ENCODE results near the gene TRIO.
"Not testable (repeated sequence)": the region's sequence is repeated elsewhere in the genome, so short reads cannot be mapped to it uniquely, and the experiment has no call there.

TRIO gene

DNA sequence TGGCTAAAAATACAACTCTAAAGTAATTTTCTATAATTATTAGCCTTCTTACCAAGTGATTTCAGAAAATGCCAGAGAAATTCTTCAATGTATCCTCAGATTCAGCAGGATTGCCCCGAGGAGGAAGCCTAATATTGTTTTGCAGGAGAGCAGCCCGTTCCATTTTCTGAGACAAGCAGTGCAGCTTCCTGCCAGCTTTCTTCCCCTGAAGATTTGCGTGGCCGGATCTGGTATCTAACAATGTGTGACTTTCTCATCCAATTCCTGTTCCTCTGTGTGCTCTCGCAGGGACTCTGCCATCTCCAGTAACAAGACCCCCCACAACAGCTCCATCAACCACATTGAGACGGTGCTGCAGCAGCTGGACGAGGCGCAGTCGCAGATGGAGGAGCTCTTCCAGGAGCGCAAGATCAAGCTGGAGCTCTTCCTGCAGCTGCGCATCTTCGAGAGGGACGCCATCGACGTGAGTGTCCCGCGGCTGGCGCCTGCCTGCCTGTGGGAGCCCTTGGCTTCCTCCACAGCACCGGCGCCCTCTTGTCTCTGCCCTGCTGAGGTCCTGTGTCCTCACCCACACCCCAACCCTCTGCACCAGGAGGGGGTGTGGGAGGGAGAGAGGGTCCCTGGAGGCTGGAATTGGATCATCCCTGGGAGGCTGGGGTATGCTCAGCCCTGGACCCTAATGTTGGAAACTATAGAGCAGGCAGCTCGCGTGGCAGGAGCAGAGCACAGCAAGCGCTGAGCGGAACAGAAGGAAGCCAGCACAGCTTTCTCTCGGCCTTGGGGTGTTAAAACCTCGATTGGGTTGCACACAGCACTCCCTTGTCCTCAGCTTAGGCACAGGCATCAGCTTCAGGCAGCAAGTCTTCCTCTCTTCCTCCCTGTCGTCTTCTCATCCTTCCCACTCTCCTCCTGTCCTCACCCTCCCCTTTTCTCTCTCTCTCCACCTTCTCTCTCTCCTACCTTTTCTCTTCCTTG, 216.2 kb downstream of the TRIO start:
- DNase-seq (ENCODE audit: low read depth) = no peak

DNA sequence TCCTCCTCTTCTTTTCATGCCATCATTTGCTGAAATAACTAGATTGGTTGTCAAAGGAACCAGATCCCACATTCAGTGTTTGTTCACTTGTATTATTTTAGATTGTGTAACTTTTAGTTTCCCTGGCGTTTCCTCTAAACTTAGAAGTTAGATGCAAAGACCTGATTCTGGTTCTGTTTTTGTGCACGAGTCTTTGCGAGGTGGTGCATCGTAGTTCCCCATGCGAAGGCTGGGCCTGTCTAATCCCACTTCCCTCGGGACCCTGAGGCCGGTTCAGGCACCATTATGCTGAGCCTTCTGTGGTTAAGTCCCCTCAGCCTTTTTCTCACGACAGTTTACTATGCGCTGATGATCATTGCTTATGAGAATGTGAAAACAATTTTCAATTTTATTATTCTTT, 219.3 kb downstream of the TRIO start:
- no peak for DNase-seq (ENCODE audit: low read depth)

DNA sequence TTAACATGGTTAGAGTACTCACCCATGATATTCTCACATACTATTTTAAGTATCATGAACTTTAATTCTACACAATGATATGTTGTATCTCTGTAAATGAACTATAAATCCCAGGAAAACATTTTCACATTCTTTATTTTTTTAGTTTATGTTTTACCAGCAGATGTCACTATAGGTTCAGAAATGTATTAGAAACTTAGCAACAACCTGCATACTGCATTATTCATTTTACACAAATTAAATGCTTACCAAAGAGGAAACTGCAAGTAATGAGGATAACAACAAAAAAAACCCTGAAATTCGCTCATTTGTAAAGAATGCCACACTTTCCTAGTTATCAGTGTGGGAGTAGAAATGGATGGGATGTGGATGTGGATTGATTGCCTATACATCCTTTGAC, 221.0 kb downstream of the TRIO start:
- no peak for DNase-seq (ENCODE audit: low read depth)

DNA sequence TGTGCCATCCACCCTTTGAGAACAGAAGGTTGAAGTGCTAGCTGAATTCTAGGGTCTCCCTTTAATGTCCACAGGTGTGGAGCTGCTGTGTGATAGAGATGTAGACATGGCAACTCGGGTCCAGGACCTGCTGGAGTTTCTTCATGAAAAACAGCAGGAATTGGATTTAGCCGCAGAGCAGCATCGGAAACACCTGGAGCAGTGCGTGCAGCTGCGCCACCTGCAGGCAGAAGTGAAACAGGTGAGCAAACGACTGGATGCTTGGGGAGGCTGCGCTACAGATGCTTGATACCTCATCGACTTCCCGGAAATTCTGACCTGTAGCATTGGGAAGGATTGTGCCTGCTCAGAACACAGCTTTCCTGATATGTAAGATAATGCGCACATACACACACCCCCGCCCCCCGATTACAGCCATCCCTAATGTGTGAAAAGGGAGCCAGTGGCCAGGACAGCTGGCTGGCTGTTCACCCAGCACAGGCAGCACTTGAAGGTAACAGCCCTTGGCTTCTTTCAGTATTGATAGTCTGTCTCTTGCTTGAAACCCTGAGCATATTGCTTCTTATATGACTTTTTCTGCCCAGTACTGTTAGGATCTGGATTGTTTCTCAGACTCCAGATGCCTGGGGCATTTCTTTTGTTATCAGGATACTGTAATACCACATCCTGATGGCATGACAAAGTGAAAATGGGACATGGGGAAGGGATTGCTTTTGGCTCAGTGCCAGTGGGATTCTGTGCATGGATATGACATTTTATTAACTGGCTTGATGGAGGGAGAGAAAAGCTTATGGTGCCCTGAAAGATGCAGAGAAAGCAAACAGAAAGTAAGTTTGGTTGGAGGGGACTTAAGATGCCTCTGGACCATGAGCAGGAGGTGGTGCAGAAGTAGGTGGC, 221.7 kb downstream of the TRIO start:
- no peak for DNase-seq (ENCODE audit: low read depth)

DNA sequence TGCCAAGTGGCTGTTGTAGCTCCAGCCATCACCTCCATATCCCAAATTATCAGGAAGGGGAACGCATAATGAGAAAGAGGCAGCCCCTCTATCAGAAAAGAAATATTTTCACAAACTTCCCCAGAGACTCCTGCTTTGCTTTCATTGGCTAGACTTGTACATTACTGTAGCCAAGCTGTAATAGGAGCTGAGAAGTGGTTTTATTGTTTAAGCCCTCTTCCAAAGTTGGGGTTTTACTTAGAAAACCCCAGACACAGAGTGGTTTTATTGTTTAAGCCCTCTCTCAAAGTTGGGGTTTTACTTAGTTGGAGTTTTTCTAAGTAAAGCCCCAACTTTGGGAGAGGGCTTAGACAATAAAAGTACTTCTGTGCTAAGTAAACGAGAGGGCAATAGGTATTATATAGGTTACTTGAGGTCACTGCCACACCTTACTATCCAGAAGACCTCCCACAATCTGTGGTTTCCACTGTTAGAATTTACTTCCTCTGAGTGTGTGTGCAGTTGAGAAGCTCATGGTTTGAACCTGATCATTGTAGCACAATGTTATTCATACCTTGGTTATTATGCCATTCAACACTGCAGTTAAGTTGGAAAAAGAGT, 222.8 kb downstream of the TRIO start:
- no peak for DNase-seq (ENCODE audit: low read depth)

DNA sequence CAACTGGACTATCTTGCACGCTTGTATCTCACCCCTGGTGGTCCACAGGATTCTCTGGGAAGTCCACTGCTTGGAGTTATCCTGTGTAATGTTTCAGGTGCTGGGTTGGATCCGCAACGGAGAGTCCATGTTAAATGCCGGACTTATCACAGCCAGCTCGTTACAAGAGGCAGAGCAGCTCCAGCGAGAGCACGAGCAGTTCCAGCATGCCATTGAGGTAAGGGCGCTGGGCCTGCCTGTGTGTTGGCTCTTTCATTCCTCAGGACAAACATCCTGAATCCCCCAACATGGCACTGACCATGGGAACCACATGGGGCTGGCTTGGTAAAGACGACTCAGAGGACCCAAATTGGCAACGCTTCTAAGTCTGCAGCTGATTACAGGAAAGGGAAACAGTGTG, 223.6 kb downstream of the TRIO start:
- DNase-seq (ENCODE audit: low read depth) = no peak

DNA sequence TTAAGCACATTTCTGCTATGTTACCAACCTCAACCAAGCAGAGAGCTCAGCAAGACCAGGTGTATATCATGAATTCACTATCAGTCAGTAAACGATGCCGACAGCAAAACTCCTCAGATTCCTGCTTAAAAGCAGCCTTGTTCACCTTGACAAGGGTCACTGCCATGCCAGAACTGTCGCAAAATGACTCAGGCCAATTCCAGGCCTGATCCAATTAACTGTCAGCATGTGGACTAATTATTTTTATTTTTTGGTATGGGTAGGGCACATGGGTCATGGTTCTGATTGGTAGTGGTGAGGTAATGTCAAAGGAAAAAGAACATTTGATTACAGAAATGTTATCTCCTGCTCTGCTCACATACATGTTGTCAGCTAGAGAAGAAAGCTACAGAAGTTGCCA, 224.2 kb downstream of the TRIO start:
- DNase-seq (ENCODE audit: low read depth) = no peak

DNA sequence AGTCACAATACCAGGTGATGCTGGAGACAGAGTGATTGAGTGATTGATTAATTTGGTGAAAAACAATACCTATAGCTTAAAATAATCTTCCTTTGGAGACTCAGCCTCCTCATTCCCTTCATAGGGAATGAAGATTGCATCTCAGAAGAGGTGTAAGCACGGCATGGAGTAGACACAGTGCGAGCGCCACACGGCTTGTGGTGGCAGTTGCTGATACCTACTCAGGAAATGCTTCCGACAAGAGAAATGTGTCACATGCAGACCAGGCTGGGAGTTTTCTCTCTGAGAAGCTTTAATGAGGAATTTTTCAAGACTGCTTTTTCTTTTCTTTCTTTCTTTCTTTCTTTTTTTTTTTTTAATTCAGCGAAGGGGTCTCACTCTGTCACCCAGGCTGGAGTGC, 226.6 kb downstream of the TRIO start:
- DNase-seq (ENCODE audit: low read depth) = no peak

DNA sequence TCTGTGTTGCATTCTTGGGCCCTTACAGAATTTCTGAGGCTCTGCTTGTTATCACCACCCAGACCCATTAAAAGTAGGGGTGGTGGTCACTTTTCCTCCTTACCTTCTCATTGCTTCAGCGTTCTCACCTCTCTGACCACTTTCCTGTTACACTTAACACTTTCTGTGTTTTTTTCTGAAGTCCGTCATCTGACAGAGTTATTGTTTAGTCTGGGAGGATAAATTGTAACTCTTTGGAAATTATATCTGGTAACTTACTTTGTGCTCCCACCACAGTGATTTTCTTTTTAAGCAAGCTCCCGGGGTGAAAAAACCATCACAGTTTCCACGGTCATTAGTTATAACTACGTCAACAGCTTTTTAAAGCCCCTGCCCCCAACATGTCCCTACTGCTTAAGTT, 227.2 kb downstream of the TRIO start:
- no peak for DNase-seq (ENCODE audit: low read depth)

DNA sequence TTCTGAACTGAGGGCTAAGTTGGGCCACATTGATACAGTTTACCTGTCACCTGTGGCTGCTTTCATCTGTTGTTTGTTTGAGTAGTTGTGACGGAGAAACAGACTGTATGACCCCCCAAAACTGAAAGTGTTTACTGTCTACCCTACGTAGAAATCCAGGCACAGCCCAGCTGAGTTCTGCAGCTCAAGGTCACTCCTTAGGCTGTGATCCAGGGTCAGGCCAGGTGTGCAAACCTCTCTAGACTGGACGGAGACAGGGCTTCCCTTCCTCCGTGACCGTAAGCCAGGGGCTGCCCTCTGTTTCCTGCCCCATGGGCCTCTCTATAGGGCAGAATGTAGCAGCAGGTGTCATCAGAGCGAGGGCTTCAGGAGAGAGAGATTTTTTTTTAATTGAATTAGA, 230.5 kb downstream of the TRIO start:
- DNase-seq (ENCODE audit: low read depth) = no peak

DNA sequence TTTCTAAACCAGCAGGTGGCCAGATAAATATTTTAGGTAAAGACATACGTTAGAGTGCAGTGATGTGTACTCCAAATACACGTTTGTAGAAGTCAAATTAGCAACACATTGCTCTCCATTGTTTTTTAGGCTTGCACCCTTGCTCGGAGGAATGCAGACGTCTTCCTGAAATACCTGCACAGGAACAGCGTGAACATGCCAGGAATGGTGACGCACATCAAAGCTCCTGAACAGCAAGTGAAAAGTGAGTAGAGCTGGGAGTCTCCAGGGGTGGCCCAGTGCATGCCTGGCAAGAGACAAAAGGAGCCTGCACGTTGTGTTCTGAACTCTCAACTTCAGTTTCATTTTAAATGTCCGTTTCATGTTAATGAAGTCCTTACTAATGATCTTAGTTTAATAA, 231.0 kb downstream of the TRIO start:
- DNase-seq (ENCODE audit: low read depth) = no peak

DNA sequence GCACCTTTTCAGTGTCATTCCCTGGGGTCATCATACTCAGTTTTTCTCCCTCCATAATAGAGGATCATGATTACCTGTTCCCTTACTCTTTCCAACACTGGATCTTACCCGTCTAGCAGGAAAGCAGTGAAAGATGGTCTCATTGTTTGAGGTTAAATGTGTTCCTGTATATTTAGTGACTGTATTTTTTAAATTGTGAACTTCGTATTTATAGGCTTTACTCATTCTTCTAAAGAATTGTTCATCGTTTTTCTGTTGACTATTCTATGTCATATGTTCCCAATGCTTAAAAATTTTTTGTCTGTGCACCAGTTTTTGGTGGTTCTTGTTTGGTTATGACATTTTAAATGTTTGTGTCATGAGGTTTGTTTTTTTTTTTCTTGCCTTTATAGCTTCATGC, 233.6 kb downstream of the TRIO start:
- no peak for DNase-seq (ENCODE audit: low read depth)

DNA sequence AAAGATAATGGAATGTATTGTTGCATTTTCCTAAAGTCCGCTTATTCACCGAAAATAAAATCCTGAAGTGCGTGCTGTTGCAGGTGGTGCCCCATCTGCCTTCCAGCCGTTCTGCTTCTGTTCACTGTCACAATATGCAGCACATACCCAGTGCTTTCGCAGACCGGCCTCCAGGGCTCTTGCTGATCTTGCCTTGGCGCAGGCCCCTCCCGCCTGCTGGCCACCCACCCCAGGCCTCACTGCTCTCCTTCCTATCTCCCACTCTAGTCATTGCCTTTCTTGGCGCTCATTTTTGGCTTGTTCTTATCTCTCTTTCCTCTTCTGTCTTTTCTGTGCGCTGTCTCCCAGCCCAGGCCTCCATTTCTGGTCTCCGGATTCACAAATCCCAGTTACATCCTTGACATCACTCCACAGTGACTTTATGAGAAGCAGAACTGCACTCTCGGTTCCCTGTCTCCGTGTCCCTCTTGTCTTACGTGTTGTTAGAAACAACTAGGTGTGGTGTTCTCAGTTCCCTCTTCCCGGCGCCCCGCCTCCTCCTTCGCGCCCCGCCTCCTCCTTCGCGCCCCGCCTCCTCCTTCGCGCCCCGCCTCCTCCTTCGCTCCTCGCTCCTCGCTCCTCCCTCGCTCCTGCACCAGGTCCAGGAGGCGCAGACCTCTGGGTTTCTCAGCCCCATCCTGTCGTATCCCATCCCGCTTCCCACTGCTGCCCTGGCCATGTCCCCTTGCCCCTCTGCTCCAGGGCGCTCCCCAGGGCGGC, 236.8 kb downstream of the TRIO start:
- no peak for DNase-seq (ENCODE audit: low read depth)

DNA sequence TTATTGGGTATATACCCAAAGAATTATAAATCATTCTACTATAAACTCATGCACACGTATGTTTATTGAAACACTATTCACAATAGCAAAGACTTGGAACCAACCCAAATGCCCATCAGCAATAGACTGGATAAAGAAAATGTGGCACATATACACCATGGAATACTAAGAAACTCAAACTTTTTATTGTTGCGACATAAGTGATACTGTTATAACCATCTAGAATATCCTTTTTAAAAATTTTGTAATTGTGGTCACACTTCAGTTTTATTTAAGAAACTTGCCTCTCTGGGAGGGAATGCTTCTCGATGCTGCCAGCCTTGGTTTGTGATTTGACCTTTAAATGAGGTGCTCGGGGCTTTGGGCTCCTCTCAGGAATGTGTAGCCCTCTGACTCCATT, 237.6 kb downstream of the TRIO start:
- no peak for DNase-seq (ENCODE audit: low read depth)

DNA sequence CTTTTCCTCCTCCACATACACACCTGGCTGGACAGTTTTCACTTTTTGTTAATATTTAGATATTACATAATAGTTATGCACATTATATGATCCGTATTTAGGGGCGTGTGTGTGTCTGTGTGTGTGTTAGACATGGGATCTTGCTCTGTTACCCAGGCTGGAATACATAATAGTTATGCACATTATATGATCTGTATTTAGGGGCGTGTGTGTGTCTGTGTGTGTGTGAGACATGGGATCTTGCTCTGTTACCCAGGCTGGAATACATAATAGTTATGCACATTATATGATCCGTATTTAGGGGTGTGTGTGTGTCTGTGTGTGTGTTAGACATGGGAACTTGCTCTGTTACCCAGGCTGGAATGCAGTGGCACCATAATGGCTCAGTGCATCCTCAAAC, 239.5 kb downstream of the TRIO start:
- DNase-seq (ENCODE audit: low read depth) = no peak

DNA sequence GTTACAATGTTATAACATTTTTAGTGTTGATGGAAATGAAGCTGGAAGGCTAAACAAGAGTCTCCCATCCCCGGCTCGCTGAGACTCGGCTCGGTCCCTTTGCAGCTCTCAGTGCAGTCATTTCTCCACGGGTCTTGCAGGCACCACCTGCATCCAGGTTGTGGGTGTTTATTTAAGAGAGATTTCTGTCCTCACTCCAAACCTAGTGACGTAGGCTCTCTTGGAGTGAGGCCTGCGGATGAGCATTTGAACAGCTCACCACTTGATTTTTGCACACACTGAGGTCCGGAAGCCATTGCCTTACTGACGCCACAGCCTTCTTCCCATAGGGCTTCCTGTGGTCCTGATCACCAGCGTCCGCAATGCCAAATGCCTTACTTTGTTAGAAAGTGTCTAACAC, 240.8 kb downstream of the TRIO start:
- DNase-seq (ENCODE audit: low read depth) = no peak

DNA sequence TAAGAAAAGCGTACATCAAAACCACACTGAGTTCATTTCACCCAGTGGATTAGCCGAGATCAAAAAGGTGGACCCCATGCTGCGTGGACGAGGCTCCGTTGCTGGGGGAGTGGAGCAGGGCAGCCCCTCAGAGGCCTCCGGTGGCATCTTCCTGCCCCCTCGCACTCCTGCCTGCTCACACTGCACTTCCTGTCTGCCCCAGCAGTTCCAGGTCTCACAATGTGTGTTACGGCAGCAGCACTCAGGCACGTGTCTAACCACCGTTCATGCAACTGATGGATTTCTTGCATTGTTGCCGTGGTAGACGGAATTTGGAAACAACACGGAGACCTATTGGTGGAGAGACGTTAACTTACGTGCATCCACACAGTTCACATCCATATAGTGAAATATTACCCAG, 241.9 kb downstream of the TRIO start:
- no peak for DNase-seq (ENCODE audit: low read depth)

DNA sequence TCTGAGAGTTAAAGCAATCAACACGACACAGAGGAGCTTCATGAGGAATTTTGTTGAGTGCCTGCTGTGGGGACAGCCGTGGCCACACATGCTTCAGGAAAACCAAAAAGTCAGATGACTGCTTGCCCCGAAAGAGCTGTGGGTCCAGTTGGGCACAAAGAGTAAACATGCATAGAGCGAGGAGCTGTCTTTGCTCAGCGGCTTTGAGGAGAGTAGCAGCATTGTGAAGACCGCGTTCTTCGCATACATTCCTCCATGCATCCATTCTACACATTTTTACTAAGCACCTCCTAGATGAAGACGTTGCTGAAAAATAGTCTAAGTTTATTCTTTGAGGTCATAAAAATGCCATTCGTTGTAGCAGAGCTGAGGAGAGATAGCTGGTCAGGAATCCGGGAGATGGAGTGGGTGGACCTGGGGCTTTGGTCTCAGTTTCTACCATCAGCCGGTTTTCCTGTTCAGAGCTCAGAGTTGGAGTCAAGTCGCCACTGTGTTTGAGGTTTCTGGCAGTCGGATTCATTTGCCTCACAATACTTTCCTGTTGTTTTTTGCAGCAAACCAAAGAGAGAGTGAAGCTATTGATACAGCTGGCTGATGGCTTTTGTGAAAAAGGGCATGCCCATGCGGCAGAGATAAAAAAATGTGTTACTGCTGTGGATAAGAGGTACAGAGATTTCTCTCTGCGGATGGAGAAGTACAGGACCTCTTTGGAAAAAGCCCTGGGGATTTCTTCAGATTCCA, 243.9 kb downstream of the TRIO start:
- DNase-seq (ENCODE audit: low read depth) = no peak

DNA sequence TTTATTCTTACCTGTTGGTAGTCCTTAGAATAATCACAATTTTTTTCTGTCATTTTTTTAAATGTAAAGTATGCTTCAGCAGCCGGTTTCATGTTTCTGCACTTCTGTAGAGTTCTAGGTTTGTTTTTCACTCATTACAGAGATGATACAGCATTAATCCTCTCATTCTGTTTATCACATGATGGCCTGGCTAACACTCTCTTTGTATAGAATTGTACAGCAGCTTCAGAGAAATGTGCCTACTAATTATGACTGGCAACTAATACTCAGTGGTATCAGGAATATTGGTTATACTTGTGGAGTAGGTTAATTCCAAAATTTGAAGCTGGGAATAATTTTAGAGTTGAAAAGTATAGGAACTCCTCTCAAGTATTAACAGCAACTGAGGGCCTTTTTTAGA, 245.6 kb downstream of the TRIO start:
- DNase-seq (ENCODE audit: low read depth) = no peak

DNA sequence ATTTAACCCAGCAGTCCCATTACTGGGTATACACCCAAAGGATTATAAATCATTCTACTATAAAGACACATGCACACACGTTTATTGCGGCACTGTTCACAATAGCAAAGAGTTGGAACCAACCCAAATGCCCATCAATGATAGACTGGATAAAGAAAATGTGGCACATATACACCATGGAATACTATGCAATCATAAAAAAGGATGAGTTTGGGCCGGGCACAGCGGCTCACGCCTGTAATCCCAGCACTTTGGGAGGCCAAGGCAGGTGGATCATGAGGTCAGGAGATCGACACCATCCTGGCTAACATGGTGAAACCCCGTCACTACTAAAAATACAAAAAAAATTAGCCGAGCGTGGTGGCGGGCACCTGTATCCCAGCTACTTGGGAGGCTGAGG, 249.4 kb downstream of the TRIO start:
- DNase-seq (ENCODE audit: low read depth) = not testable (repeated sequence)

DNA sequence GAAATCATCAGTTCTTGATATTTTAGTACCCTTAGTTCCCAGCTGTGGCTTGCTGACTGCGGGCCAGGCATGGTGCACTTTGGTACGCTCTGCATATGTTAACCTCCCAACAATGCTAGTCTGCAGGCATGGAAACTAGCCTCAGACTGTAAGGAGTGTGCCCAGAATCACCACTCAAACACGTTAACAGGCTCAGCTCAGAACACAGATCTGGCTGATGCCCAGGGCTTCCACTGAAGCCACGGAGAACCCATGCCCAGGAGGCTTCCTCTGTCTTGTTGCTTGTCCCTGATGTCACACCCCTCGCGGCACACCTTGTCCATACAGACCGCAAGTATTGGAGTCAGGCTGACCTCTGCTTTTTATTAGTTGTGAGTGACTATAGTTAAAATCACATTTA, 251.2 kb downstream of the TRIO start:
- no peak for DNase-seq (ENCODE audit: low read depth)
